HEK293 (cell line): ENCODE results near the gene TMEM170A.

Experiments
- BCL11A ChIP-seq: fragments of 450-650 bp; formaldehyde crosslinking; IDR thresholded peaks from 2 replicates; pipeline ENCODE4 v1.5.1; 2016; ENCODE audit warnings: low read depth, missing biosample characterization, missing genetic modification characterization
- CTCF ChIP-seq: fragments of 450-650 bp; formaldehyde crosslinking; IDR thresholded peaks from 2 replicates; pipeline ENCODE4 v1.5.1; 2016; ENCODE audit warnings: missing biosample characterization, missing genetic modification characterization
- HOXA7 ChIP-seq: sonication (generic); formaldehyde crosslinking; IDR thresholded peaks from 2 replicates; pipeline ENCODE4 v1.8.1; 2022; ENCODE audit warnings: missing genetic modification reagents, borderline replicate concordance
- ZBTB11 ChIP-seq: fragments of 450-650 bp; formaldehyde crosslinking; conservative IDR thresholded peaks from 2 replicates; pipeline ENCODE4 v1.5.1; 2016; ENCODE audit warnings: low read depth, missing biosample characterization, missing genetic modification characterization
- ZBTB26 ChIP-seq: fragments of 450-650 bp; formaldehyde crosslinking; optimal IDR thresholded peaks from 2 replicates; pipeline ENCODE3; 2016; ENCODE audit warnings: missing biosample characterization, mild to moderate bottlenecking, missing genetic modification characterization
- ZEB2 ChIP-seq: fragments of 450-650 bp; formaldehyde crosslinking; IDR thresholded peaks from 2 replicates; pipeline ENCODE4 v1.5.1; 2016; ENCODE audit warnings: missing biosample characterization, missing genetic modification characterization
- ZNF146 ChIP-seq: fragments of 450-650 bp; formaldehyde crosslinking; IDR thresholded peaks from 2 replicates; pipeline ENCODE4 v1.5.1; 2016; ENCODE audit warnings: missing biosample characterization, missing genetic modification characterization
- ZNF169 ChIP-seq: fragments of 450-650 bp; formaldehyde crosslinking; IDR thresholded peaks from 2 replicates; pipeline ENCODE4 v1.5.1; 2016; ENCODE audit warnings: missing biosample characterization, missing genetic modification characterization
- ZNF18 ChIP-seq: fragments of 450-650 bp; formaldehyde crosslinking; IDR thresholded peaks from 2 replicates; pipeline ENCODE4 v1.5.1; 2016; ENCODE audit warnings: missing biosample characterization, missing genetic modification characterization
- ZNF239 ChIP-seq: fragments of 450-650 bp; formaldehyde crosslinking; IDR thresholded peaks from 2 replicates; pipeline ENCODE4 v1.5.1; 2016; ENCODE audit warnings: missing biosample characterization, missing genetic modification characterization
- ZNF24 ChIP-seq: fragments of 450-650 bp; formaldehyde crosslinking; IDR thresholded peaks from 2 replicates; pipeline ENCODE4 v1.5.1; 2016; ENCODE audit warnings: missing biosample characterization, missing genetic modification characterization
- ZNF280C ChIP-seq: fragments of 450-650 bp; formaldehyde crosslinking; IDR thresholded peaks from 2 replicates; pipeline ENCODE4 v1.5.1; 2016; ENCODE audit warnings: missing biosample characterization, missing genetic modification characterization
- ZNF664 ChIP-seq: fragments of 450-650 bp; formaldehyde crosslinking; IDR thresholded peaks from 2 replicates; pipeline ENCODE4 v1.5.1; 2016; ENCODE audit warnings: missing biosample characterization, missing genetic modification characterization
- ZNF792 ChIP-seq: fragments of 450-650 bp; formaldehyde crosslinking; IDR thresholded peaks from 2 replicates; pipeline ENCODE4 v1.5.1; 2016; ENCODE audit warnings: missing biosample characterization, missing genetic modification characterization

- no peak for TF ChIP-seq BCL11A (tag by site-specific recombination)
- TF ChIP-seq CTCF: no peak
- no peak for TF ChIP-seq ZNF792 (tag by site-specific recombination)
- no peak for TF ChIP-seq HOXA7
- TF ChIP-seq ZNF280C: no peak
- no peak for TF ChIP-seq ZBTB26 (tag by site-specific recombination)
- no peak for TF ChIP-seq ZBTB11 (tag by site-specific recombination)
- TF ChIP-seq ZNF24 (tag by site-specific recombination): no peak
- no peak for TF ChIP-seq ZNF146 (tag by site-specific recombination)
- no peak for TF ChIP-seq ZEB2 (tag by site-specific recombination)
- TF ChIP-seq ZNF239 (tag by site-specific recombination): no peak
- TF ChIP-seq ZNF18 (tag by site-specific recombination): no peak
- no peak for TF ChIP-seq ZNF169 (tag by site-specific recombination)
- TF ChIP-seq ZNF664 (tag by site-specific recombination): no peak
These were observed 6.5 kb downstream of the TMEM170A start for GRCh38 chr16:75458029-75458428.
